NOMO-1 treated with dmso at 0.1 percent for 144 hours (cell line): ENCODE results near the gene AMIGO2.
"Not testable (repeated sequence)": the region's sequence is repeated elsewhere in the genome, so short reads cannot be mapped to it uniquely, and the experiment has no call there.

ENCODE experiments used
- DNase-seq: peaks from one replicate; lab custom pipeline; 2025; ENCODE audit not compliant: unreplicated experiment; lab: John Stamatoyannopoulos, UW

The AMIGO2 gene

GRCh38 chr12:47075192-47076084, 4.3 kb downstream of the AMIGO2 start:
- DNase-seq, result no peak

- no peak for DNase-seq
Measured at GRCh38 chr12:47074757-47075156, 5.0 kb downstream of the AMIGO2 start.

- DNase-seq, result no peak
Measured at GRCh38 chr12:47073951-47074350, 5.8 kb downstream of the AMIGO2 start.

- DNase-seq, result peak; percentile 1
Measured at GRCh38 chr12:47071241-47071852, 8.4 kb downstream of the AMIGO2 start.

- DNase-seq, result no peak
Measured at GRCh38 chr12:47070310-47070709, 9.4 kb downstream of the AMIGO2 start.

GRCh38 chr12:47068539-47068938, 11.2 kb downstream of the AMIGO2 start:
- no peak for DNase-seq

- no peak for DNase-seq
Measured at GRCh38 chr12:47067771-47068431, 11.9 kb downstream of the AMIGO2 start.

GRCh38 chr12:47067176-47067575, 12.6 kb downstream of the AMIGO2 start:
- no peak for DNase-seq

- DNase-seq, result no peak
Measured at GRCh38 chr12:47066278-47067025, 13.3 kb downstream of the AMIGO2 start.

- DNase-seq, result no peak
Measured at GRCh38 chr12:47065546-47065945, 14.2 kb downstream of the AMIGO2 start.

GRCh38 chr12:47058640-47059039, 21.1 kb downstream of the AMIGO2 start:
- DNase-seq, result not testable (repeated sequence)

GRCh38 chr12:47056944-47057343, 22.8 kb downstream of the AMIGO2 start:
- not testable (repeated sequence) for DNase-seq

GRCh38 chr12:47055856-47056255, 23.9 kb downstream of the AMIGO2 start:
- not testable (repeated sequence) for DNase-seq

GRCh38 chr12:47054659-47055058, 25.1 kb downstream of the AMIGO2 start:
- no peak for DNase-seq

GRCh38 chr12:47053961-47054360, 25.8 kb downstream of the AMIGO2 start:
- DNase-seq, result no peak

- DNase-seq, result no peak
Measured at GRCh38 chr12:47052274-47052673, 27.5 kb downstream of the AMIGO2 start.

GRCh38 chr12:47051291-47051690, 28.5 kb downstream of the AMIGO2 start:
- not testable (repeated sequence) for DNase-seq

- no peak for DNase-seq
Measured at GRCh38 chr12:47048541-47048940, 31.2 kb downstream of the AMIGO2 start.

GRCh38 chr12:47041327-47041726, 38.4 kb downstream of the AMIGO2 start:
- no peak for DNase-seq

- no peak for DNase-seq
Measured at GRCh38 chr12:47039756-47040155, 40.0 kb downstream of the AMIGO2 start.

GRCh38 chr12:47039079-47039478, 40.7 kb downstream of the AMIGO2 start:
- no peak for DNase-seq
